Measurements from ENCODE around the gene TSSC4.

TSSC4 gene

DNA sequence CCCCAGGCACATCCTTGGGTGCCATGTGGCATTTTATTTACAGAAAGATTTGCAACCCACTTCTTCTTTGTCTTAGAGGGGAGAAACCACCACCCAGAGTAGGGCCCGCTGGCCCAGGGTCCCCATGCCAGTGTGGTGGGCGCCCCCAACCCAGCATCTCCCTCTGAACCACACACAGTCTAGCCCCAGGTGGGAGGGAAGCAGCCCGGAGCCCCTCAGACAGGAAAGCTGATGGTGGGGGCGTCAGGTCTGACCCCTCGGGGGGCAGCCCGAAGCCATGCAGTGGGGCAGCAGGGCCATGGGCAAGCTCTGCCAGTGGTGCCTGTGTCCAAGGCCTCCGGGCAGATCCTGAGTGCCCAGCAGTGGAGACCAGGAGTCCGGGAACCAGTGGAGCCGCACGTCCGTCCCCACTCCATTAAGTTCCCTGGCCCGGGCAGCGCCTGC lies 32.1 kb downstream of the TSSC4 start:
- Histone ChIP-seq H3K9me3 (ENCODE audit: severe bottlenecking) (no peaks in the 10 kb centered on the region), H3K4me3 (ENCODE audit: low read depth, low read length) (no peak overlapping the region), H3K36me3 (no peaks in the 10 kb centered on the region), H3K27ac (no peak overlapping the region), H3K27me3 (ENCODE audit: insufficient read depth, low read depth, severe bottlenecking) (peaks cover 30% of the 10 kb centered on the region)
- no peak for TF ChIP-seq CTCF (IDR thresholded peaks at IDR 0.05; ENCODE audit: low read depth, low read length)
- DNase-seq = no peak

- Histone ChIP-seq H3K9me3 (ENCODE audit: severe bottlenecking) (no peaks in the 10 kb centered on the region), H3K4me3 (ENCODE audit: low read depth, low read length) (no peak overlapping the region), H3K27me3 (ENCODE audit: insufficient read depth, low read depth, severe bottlenecking) (peaks cover 32% of the 10 kb centered on the region), H3K36me3 (no peaks in the 10 kb centered on the region), H3K27ac (no peak overlapping the region)
- no peak for TF ChIP-seq CTCF (IDR thresholded peaks at IDR 0.05; ENCODE audit: low read depth, low read length)
- no peak for DNase-seq
These were observed 32.8 kb downstream of the TSSC4 start for GRCh38 chr11:2433106-2433925.

GRCh38 chr11:2434008-2434407 lies 33.5 kb downstream of the TSSC4 start:
- Histone ChIP-seq H3K27me3 (ENCODE audit: insufficient read depth, low read depth, severe bottlenecking) (peaks cover 39% of the 10 kb centered on the region), H3K36me3 (no peaks in the 10 kb centered on the region), H3K9me3 (ENCODE audit: severe bottlenecking) (no peaks in the 10 kb centered on the region), H3K27ac (no peak overlapping the region), H3K4me3 (ENCODE audit: low read depth, low read length) (no peak overlapping the region)
- no peak for TF ChIP-seq CTCF (IDR thresholded peaks at IDR 0.05; ENCODE audit: low read depth, low read length)
- no peak for DNase-seq

DNA sequence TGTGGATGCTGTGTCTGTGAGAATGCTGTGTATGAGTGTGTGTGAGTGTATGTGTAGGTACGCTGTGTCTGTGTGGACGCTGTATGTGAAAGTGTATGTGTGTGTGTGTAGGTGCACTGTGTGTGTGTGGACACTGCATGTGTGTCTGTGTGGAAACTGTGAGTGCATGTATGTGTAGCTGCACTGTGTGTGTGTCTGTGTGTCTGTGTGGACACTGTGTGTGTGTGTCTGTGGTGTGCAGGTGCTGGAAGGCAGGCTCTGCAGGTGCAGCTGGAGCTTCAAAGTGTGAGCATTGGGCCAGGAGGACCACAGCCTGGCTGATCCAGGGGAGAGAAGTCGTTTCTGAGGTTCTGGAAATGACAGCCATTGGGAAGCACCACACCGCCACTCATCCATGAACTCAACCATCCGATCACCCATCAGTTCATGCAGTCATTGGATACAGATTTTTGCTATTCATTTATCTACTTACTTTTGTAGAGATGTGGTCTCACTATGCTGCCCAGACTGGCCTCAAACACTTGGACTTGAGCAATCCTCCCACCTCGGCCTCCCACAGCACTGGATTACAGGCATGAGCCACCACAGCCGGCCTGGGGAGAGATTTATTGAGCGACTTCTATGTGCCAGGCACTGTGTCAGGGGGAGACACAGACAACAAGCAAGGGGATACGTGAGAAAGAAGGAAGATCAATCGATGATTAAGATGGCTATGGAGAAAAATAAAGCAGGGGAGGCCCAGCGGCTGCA lies 34.1 kb downstream of the TSSC4 start:
- no peak for DNase-seq
- no peak overlapping the region for H3K4me3 ChIP-seq (ENCODE audit: low read depth, low read length)
- peaks cover under 1% of the 10 kb centered on the region for H3K9me3 ChIP-seq (ENCODE audit: severe bottlenecking)
- TF ChIP-seq CTCF (IDR thresholded peaks at IDR 0.05; ENCODE audit: low read depth, low read length) = no peak
- H3K36me3 ChIP-seq = no peaks in the 10 kb centered on the region
- no peak overlapping the region for H3K27ac ChIP-seq
- H3K27me3 ChIP-seq (ENCODE audit: insufficient read depth, low read depth, severe bottlenecking) = peaks cover 46% of the 10 kb centered on the region

- DNase-seq = no peak
- Histone ChIP-seq H3K4me3 (ENCODE audit: low read depth, low read length) (no peak overlapping the region), H3K27ac (no peak overlapping the region), H3K9me3 (ENCODE audit: severe bottlenecking) (peaks cover 4% of the 10 kb centered on the region), H3K27me3 (ENCODE audit: insufficient read depth, low read depth, severe bottlenecking) (peaks cover 51% of the 10 kb centered on the region), H3K36me3 (no peaks in the 10 kb centered on the region)
- no peak for TF ChIP-seq CTCF (IDR thresholded peaks at IDR 0.05; ENCODE audit: low read depth, low read length)
These were observed 34.9 kb downstream of the TSSC4 start for GRCh38 chr11:2435288-2436012.

Data from WERI-Rb-1 (cell line).